ENCODE results near the gene CNPY4.
A peak's percentile ranks its signal among the peaks of the same experiment; 100 is the strongest.

The CNPY4 gene

DNA sequence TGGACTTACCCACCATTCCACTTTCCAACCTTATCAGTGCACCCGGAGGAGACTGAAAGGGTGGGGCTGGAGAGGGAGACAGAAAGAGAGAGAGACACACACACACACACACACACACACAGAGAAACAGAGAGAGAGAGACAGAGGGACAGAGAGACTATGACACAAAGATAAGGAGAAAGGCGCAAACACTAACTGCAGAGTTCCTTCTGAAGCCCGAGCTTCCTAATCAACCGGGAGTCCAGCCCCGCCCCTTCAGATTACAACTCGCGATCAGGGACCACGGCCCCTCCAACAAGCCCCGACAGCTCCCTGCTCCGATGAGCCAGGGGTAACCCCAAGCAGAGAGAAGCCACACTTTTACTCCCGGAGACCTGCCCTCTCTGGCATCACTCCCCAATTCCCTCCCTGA, 48.5 kb downstream of the CNPY4 start:
- peak; percentile 20 for DNase-seq (ENCODE audit: low spot score)

DNA sequence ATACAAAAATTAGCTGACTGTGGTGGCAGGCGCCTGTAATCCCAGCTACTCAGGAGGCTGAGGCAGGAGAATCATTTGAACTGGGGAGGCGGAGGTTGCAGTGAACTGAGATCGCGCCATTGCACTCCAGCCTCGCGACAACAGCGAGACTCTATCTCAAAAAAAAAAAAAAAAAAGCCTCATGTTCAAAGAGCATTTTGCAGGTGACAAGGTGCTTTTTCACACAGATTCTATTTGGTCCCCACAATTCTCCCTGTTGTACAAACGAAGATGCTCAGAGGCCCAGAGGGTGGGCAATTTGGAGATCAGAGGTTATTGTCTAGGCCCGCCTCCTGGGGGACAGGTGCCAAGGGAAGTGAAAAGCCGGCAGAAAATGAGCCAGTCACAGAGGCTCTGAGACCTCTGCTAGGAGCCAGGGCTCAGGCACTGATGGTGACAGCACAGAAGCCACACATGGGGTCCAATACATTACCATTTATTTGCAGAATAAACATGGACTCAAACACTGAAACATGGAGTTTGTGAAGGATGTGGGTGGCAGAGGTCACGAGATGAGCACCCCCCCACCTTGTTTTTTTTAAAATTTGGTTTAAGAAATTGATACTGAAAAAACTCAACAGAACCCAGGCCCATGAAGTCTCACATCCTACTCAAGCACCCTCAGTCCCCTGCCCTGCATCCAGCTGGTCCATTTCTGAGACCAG, 49.9 kb downstream of the CNPY4 start:
- no peak for DNase-seq (ENCODE audit: low spot score)

GRCh38 chr7:100170101-100170897, 50.9 kb downstream of the CNPY4 start:
- DNase-seq (ENCODE audit: low spot score) = no peak

DNA sequence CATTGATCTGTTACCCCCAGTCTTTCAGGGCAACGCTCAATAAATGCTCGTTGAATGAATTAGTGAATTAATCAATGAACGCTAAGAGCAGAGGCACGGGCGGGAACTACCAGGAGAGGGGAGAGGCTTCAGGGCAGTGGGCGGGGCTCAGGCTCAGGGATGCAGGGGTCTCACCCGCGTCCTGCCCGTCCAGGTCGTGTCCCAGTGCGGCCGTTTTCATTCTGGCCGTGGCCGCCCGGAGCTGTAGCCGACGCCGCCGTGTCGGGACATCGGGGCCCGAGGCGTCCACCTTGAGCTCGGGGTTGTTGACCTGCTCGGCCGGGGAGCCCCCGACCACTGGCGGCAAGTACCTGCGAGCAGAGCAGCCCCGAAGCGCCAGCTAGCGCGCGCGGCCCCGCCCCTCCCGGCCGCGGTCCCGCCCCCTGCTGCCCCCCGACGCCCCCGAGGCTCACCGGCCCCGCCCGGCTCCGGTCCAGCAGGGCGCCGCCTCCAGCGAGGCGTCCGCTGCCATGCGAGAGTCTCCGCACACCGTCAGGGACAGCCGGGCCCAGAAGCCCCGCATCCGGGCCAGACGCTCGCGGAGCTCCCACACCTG, 51.8 kb downstream of the CNPY4 start:
- no peak for DNase-seq (ENCODE audit: low spot score)

- DNase-seq (ENCODE audit: low spot score) = no peak
Observed at GRCh38 chr7:100171840-100172239, 52.4 kb downstream of the CNPY4 start.

DNA sequence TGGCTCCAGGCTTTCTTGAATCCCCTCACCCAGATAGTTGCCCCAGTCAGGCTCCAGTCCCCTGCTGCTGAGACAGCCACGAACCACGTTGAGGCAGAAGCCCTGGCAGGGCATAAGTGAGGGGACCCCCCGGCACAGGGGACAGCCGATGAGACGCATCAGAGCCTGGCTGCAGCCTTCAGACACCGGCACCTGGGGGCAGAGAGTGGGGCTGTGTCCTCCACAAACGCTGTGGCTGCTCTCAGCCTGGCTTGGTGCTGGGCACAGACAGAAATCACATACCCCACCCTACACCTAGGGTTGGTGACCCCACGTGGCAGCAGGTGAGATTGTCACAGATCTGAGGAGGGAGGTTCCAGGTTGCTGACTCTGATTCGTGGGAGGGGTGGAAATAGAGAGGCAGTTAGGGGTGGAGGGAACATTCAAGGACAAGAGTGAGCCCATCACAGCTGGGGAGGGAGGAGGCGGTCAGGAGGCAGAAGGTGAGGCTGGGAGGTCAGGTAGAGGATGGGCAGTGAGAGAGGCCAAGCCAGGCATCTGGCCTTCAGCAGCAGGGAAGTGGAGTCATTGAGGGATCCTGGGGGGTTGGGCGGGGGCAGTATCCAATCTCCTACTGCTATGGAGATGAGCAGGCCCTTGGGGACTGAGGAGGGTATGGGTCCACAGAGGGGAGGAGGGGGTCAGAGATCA, 54.5 kb downstream of the CNPY4 start:
- no peak for DNase-seq (ENCODE audit: low spot score)

- DNase-seq (ENCODE audit: low spot score) = no peak
Observed at GRCh38 chr7:100174582-100174981, 55.1 kb downstream of the CNPY4 start.
